ENCODE data around the gene ETV3L.
"Not testable (repeated sequence)": the region's sequence is repeated elsewhere in the genome, so short reads cannot be mapped to it uniquely, and the experiment has no call there.

The ETV3L gene

DNA sequence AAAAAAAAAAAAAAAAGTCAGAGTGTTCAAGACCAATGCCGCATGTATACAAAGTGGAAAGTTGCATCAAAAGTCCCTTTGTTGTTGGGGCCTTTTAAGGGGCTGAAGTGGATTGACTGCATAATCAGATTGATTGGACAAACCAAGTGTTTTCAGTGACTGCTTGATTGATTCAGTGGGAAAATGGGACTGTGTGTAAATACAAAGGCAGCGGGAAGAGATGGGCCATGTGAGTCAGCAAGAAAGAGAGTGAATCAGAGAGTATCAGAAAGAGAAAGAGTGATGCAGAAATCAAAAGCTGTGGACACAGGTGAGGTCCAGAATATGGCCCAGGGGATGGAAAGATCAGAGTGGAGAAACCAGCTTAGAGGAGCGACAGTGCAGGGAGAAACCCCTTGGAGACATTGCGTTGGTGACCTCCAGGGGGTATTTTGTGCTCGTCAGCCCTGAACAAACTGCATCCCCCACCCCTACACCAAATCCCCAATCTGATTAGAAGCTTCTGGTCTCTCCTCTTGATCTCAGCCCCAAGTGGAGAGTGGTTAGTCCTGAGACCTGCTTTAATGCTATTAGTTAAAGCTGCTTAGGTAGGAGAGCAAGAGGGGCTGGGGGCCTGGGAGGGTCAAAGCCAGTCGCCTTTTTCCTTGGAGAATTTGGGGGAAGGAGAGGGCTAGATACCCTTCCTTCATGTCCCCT, 5.1 kb upstream of the ETV3L start:
- DNase-seq = no peak

- DNase-seq = no peak
Observed at GRCh38 chr1:157103268-157103667, 3.7 kb upstream of the ETV3L start.

GRCh38 chr1:157101149-157101548, 1.5 kb upstream of the ETV3L start:
- DNase-seq = no peak

DNA sequence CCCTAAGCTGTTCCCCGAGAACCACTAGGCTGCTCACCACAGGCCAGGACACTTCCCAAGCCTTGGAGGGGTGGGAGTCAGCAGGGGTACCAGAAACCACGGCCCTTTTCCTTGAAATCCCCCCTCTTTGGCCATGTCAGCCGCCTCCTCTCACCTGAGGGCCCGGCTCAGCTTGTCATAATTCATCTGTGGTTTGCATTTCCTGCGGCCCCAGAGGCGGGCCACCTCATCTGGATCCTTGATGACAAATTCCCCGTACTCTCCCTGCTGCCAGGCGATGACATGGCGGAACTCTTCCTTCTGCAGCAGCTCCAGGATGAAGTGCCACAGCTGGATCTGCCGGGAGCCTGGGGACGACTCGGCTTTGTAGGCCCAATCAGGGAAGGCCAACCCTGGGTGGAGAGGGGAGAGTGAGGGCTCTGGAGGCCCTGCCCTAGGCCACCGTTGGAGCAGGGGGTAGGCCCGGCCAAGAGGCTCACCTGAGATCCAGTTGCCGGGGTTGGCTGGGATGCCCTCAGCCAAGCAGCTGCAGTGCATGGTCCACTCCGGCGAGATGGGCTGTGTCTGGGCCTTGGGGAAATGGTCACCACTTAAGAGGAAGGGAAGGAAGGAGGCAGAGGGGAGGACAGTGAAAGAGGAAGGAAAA, 498 bp downstream of the ETV3L start:
- DNase-seq = not testable (repeated sequence)

- no peak for DNase-seq
Observed at GRCh38 chr1:157098519-157098918, 1.1 kb downstream of the ETV3L start.

GRCh38 chr1:157097692-157098091, 1.9 kb downstream of the ETV3L start:
- DNase-seq = no peak

DNA sequence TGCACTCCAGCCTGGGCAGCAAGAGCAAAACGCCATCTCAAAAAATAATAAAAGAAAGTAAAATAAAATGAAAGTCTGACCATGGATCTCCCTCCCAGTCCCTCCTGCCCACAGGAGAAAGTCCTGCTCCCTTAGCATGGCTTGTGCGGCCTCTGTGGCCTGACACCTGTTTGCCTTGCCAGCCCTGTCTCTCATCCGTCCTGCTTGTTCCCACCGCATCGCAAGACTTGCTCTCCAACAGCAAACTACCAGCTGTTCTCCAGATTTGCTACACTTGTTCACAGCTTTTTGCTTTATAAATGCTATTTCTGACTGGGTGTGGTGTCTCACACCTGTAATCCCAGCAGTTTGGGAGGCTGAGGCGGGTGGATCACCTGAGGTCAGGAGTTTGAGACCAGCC, 2.7 kb downstream of the ETV3L start:
- DNase-seq = no peak

GRCh38 chr1:157095551-157095950, 4.1 kb downstream of the ETV3L start:
- DNase-seq = no peak

GRCh38 chr1:157095091-157095490, 4.5 kb downstream of the ETV3L start:
- no peak for DNase-seq

DNA sequence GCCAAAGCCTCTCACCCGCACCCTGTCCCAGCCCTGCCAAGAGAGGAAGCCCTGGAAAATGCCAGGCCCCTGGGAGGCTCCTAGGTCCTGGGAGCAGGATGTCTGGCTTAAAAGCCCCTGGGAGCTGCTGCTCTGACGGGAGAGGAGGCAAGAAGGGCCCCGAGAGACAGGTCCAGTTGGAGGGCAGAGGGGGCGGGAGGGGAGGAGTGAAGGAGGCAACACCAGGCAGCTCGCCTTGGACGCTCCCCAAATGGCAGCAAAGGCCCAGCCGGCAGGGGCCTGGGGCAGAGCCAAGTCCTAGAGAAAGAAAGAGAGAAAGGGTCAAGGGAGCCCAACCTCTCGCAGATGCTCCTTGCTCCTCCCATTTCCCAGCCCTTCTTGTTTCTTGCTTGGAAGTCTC, 6.8 kb downstream of the ETV3L start:
- no peak for DNase-seq

GRCh38 chr1:157091668-157092273, 7.8 kb downstream of the ETV3L start:
- no peak for DNase-seq

GRCh38 chr1:157091186-157091585, 8.4 kb downstream of the ETV3L start:
- DNase-seq = no peak

DNA sequence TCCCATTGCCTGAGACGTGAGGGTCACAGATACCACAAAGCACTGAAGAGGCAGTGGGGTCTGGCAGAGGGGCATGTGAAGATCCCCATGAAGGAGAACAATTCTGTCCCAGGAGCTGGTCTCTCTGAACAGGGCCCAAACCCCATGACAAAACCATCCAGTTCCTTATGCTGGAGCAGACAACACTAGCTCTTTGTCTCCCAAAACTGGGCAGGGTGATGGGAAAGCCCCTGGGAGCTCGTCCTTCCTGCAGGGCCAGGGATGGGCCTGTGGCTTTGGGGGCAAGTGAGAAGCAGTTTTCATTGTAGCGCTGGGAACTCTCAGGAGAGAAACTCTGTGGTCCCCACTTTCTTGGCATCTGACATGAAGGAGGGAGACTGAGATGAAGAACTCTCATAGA, 8.8 kb downstream of the ETV3L start:
- DNase-seq = no peak

DNA sequence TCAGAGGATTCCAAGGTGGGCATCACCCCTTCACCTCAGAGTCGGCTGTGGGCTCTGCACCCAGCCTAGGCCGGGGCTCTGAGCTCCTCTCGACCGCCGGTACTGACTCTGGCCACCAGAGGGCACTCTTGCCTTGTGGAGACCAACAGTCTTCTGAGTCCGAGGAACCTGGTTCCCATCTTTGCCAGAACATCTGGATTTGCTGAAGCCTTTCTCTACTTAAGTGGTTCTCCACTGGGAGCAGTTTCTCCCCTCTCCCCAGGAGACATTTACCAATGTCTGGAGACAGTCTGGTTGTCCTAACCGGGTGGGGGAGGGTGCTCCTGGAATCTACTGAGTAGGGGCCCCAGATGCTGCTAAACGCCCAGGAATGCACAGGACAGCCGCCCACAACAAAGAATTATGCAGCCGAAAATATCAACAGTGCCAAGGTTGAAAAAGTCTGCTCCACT, 9.4 kb downstream of the ETV3L start:
- DNase-seq = peak; percentile 59

DNA sequence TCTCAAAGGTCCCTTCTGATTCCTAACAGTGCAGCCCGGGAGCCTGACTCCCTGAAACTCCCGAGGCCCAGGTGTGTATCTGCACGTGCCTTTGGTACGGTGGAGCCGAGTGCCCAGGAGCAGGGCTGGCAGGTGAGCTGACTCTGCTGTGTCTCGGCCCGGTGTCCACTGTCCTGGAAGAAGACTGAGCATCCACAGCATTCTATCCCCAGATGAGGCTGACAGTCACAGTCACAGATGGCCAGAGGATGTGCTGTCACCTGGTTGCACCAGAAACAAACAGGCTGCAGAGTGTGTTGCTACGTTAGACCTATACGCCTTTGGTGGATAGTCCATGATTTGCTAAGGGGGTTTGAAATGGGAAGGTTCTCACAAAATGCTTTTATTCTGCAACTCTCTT, 9.8 kb downstream of the ETV3L start:
- DNase-seq = no peak

GRCh38 chr1:157088607-157089006, 11.0 kb downstream of the ETV3L start:
- DNase-seq = no peak

GRCh38 chr1:157087030-157087429, 12.6 kb downstream of the ETV3L start:
- DNase-seq = no peak

GRCh38 chr1:157086299-157086698, 13.3 kb downstream of the ETV3L start:
- DNase-seq = no peak

GRCh38 chr1:157085421-157085820, 14.2 kb downstream of the ETV3L start:
- peak; percentile 92 for DNase-seq

DNA sequence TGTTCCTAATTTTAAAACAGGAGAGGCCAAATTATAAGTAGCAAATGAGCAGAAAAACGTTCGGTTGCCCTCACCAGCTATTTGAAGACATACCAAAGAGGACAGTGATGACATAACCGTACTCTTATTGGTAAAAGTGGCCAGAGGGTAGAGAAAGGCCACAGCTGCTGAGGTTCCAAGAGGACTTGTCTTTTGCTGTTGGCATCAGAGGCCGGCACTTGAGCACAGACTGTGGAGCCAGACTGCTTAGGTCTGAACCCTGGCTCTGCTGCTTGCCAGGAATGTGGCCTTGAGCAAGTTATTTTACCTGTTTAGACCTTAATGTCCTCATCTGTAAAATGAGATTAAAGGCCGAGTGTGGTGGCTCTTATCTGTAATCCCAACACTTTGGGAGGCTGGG, 14.9 kb downstream of the ETV3L start:
- no peak for DNase-seq

DNA sequence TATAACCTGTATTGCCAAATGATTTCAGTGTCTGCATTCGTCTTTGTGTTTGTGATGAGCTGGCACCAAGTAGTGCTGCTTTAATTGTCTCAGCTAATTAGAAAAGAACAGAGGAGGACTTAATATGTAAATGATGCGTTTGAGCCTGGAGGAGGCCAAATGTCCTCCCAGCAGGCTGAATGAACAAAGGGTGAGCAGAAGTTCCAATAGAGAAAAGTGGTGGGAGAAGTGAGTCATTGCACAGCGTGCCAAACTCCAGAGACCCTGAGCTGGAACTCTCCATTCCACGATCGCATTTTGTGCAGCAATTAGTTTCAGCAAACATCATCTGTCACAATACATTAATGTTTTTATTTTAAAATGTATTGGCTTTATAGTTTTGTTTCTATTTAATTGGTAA, 17.9 kb downstream of the ETV3L start:
- DNase-seq = no peak

- no peak for DNase-seq
Observed at GRCh38 chr1:157080714-157081113, 18.9 kb downstream of the ETV3L start.

DNA sequence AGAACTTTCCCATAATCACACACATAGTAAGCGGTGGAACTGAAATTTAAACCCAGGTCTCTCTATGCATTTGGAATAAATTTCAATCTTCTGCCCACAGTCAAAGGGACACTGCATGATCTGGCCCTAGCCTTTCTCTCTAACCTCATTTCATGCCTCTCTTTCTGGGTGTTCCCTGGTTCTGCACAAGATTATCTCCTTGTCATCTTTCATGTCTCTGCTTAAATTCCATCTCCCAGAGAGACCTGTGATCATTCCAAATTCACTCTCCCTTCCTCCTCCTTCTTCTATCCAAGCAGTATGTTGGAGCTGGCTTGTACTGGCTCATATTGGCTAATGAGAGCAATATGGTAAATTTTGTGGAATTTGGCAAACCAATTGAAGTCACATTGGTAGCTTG, 22.2 kb downstream of the ETV3L start:
- DNase-seq = no peak

DNA sequence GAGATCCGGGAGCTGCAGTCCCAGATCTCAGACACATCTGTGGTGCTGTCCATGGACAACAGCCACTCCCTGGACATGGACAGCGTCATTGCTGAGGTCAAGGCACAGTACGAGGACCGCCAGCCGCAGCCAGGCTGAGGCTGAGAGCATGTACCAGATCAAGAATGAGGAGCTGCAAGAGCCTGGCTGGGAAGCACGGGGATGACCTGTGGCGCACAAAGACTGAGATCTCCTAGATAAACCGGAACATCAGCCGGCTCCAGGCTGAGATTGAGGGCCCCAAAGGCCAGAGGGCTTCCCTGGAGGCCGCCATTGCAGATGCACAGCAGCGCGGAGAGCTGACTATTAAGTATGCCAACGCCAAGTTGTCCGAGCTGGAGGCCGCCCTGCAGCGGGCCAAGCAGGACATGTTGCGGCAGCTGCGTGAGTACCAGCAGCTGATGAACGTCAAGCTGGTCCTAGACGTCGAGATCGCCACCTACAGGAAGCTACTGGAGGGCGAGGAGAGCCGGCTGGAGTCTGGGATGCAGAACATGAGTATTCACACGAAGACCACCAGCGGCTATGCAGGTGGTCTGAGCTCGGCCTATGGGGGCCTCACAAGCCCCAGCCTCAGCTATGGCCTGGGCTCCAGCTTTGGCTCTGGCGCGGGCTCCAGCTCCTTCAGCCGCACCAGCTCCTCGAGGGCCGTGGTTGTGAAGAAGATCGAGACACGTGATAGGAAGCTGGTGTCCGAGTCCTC, 25.5 kb downstream of the ETV3L start:
- DNase-seq = peak; percentile 36
